ENCODE results near the gene JARID2.

- TF ChIP-seq CTCF (IDR thresholded peaks at IDR 0.05): no peak
- TF ChIP-seq POLR2A (IDR thresholded peaks at IDR 0.05): no peak
Measured at GRCh38 chr6:15401120-15401519, 155.3 kb downstream of the JARID2 start.

Measured in heart left ventricle (tissue), 13 donors.